ENCODE measurements around the gene EFNA2.

Gene EFNA2

GRCh38 chr19:1271528-1272422 is 13.9 kb upstream of the EFNA2 start:
- H3K4me3 ChIP-seq (ENCODE audit: low read length), result no peak overlapping the region
- TF ChIP-seq CTCF (conservative IDR thresholded peaks at IDR 0.05; ENCODE audit: low read depth, low read length), result no peak
- no peak for DNase-seq (ENCODE audit: low read depth)

- no peak for DNase-seq (ENCODE audit: low read depth)
- no peak for TF ChIP-seq CTCF (conservative IDR thresholded peaks at IDR 0.05; ENCODE audit: low read depth, low read length)
- H3K4me3 ChIP-seq (ENCODE audit: low read length), result no peak overlapping the region
Measured at GRCh38 chr19:1272423-1273262, 13.0 kb upstream of the EFNA2 start.

- no peak for TF ChIP-seq CTCF (conservative IDR thresholded peaks at IDR 0.05; ENCODE audit: low read depth, low read length)
- DNase-seq (ENCODE audit: low read depth), result no peak
- H3K4me3 ChIP-seq (ENCODE audit: low read length), result no peak overlapping the region
Measured at GRCh38 chr19:1273263-1274041, 12.2 kb upstream of the EFNA2 start.

GRCh38 chr19:1274081-1274851 is 11.4 kb upstream of the EFNA2 start:
- TF ChIP-seq CTCF (conservative IDR thresholded peaks at IDR 0.05; ENCODE audit: low read depth, low read length), result no peak
- no peak overlapping the region for H3K4me3 ChIP-seq (ENCODE audit: low read length)
- DNase-seq (ENCODE audit: low read depth), result no peak

- no peak for TF ChIP-seq CTCF (conservative IDR thresholded peaks at IDR 0.05; ENCODE audit: low read depth, low read length)
- H3K4me3 ChIP-seq (ENCODE audit: low read length), result peak overlapping the region; percentile 24
- no peak for DNase-seq (ENCODE audit: low read depth)
Measured at GRCh38 chr19:1274852-1275259, 10.8 kb upstream of the EFNA2 start.

GRCh38 chr19:1275260-1275975 is 10.3 kb upstream of the EFNA2 start, which contains the start of gene FAM174C:
Gene FAM174C, plus strand, starts transcription at chr19:1275530. Its CDS starts 20 bp downstream, at chr19:1275550.
- DNase-seq (ENCODE audit: low read depth), result peak; percentile 93
- H3K4me3 ChIP-seq (ENCODE audit: low read length), result peak within 1 kb of the TSS; percentile 60
- TF ChIP-seq CTCF (conservative IDR thresholded peaks at IDR 0.05; ENCODE audit: low read depth, low read length), result no peak

Measured in retinal pigment epithelial cell (primary cell).